GM20000 (cell line): ENCODE data around the gene CNOT8.

ENCODE experiments used
- DNase-seq: peaks from one replicate; pipeline ENCODE4 v3.0.0; 2012; ENCODE audit warnings: low spot score
- TF ChIP-seq, protein P1 (sequence below): IDR thresholded peaks from 2 replicates; pipeline ENCODE4 v1.5.1; 2012; ENCODE audit warnings: mild to moderate bottlenecking, control low read depth; ENCODE audit errors: extremely low read depth, missing control alignments

CNOT8 gene

DNA sequence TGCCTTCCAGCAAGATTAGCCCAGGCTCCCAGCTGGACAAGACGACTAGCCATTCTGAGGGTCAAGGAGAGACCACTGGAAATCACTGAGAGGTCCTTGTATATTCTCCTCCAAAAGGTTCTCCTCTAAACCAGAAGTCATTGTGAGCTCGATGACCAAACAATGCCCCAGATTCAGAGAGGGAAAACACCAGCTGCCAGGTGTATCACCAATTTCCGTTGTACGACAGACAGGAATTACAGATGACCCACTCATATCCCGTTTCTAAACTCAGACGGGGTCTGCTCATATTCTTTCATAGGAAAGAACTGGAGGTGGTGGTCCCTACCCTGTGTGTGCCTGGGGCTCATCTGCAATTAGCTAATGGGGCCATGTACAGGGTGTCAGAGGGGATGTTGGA is 22.2 kb upstream of the CNOT8 start:
- TF ChIP-seq, protein P1, sequence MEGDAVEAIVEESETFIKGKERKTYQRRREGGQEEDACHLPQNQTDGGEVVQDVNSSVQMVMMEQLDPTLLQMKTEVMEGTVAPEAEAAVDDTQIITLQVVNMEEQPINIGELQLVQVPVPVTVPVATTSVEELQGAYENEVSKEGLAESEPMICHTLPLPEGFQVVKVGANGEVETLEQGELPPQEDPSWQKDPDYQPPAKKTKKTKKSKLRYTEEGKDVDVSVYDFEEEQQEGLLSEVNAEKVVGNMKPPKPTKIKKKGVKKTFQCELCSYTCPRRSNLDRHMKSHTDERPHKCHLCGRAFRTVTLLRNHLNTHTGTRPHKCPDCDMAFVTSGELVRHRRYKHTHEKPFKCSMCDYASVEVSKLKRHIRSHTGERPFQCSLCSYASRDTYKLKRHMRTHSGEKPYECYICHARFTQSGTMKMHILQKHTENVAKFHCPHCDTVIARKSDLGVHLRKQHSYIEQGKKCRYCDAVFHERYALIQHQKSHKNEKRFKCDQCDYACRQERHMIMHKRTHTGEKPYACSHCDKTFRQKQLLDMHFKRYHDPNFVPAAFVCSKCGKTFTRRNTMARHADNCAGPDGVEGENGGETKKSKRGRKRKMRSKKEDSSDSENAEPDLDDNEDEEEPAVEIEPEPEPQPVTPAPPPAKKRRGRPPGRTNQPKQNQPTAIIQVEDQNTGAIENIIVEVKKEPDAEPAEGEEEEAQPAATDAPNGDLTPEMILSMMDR: no peak
- no peak for DNase-seq

DNA sequence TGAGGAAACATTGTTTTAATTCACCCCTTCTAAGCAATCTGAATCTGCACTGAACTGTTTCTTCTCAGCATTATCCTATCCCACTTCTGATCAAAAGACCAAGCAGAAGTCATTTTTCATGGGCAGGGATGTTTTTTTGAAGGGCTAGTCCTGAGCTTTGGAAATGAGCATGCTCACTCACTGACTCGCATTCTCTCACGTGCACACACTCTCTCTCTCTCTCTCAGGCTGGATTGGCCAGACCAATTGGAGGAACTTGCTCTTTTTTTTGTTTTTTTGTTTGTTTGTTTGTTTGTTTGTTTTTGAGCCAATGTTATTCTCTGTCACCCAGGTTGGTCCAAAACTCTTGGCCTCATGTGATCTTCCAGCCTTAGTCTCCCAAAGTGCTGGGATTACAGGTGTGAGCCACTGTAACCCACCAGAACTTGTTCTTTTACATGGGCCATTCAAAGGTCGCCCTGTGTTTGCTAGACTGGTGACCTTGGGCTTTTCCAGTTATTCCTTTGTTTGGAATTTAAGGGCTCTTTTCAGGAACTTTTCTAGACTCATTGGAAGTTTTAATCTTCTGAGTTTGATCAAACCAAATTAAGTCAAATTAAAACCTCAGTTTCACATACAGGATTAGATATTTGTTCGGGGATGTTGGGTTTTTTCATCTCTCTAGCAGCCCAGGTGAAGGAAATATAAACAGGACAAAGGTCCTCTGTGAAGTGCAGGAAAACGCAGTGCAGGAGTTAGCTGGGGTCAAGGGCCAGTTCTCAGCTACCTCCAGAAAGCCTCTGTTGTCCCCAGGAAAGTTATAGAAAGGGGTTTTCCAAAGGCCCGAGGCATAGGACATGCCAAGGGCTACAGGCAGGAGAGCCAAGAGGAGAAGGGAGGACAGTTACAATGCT is 21.2 kb upstream of the CNOT8 start:
- TF ChIP-seq, protein P1: no peak
- DNase-seq: no peak

DNA sequence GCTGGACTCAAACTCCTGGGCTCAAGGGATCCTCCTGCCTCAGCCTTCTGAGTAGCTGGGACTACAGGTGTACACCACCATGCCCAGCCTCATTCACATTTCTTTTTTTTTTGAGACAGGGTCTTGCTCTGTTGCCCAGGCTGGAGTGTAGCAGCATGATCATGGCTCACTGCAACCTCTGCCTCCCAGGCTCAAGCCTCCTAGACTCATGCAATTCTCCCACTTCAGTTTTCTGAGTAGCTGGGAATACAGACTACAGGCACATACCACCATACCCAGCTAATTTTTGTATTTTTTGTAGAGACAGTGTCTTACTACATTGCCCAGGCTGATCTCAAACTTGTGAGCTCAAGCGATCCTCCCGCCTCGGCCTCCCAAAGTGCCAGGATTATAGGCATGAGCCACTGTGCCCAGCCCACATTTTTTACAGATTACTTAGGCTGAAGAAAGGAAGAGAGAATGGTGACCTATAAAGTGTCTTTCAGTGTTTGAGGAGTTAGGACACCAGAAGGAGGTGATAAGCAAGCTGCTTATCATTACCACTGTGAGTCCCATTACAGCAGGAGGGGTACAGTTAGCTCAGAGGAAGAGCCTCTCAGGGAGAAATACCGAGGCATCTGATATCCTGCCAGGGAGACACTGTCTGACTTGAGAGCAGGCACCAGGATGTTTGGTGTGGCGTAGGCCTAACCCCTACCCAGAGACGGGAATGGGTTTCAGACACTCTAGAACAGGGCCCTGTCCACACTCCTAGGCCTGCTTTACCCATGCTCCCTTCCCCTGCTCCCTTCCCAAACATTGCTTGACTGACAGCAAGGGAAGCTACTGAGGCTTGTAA is 17.8 kb upstream of the CNOT8 start:
- no peak for DNase-seq
- TF ChIP-seq, protein P1: no peak

DNA sequence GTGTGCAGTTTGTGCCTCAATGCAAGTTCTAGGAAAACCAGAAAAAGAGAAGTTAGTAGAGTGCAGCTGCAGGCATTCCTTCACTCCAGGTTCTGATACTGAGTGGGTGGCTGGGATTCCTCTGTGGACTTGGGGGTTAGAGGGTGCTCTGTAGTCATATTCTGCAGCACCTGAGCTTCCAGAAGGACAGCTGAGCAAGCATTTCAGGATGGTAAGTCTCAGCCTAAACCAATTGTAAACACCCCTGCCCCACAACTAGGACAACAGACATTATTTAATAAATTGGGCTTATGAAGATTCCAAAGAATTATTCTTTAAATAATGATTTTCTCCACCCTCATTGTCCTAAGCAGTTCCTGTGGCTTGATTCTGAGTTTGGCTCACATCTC is 17.2 kb upstream of the CNOT8 start:
- no peak for DNase-seq
- TF ChIP-seq, protein P1: no peak

DNA sequence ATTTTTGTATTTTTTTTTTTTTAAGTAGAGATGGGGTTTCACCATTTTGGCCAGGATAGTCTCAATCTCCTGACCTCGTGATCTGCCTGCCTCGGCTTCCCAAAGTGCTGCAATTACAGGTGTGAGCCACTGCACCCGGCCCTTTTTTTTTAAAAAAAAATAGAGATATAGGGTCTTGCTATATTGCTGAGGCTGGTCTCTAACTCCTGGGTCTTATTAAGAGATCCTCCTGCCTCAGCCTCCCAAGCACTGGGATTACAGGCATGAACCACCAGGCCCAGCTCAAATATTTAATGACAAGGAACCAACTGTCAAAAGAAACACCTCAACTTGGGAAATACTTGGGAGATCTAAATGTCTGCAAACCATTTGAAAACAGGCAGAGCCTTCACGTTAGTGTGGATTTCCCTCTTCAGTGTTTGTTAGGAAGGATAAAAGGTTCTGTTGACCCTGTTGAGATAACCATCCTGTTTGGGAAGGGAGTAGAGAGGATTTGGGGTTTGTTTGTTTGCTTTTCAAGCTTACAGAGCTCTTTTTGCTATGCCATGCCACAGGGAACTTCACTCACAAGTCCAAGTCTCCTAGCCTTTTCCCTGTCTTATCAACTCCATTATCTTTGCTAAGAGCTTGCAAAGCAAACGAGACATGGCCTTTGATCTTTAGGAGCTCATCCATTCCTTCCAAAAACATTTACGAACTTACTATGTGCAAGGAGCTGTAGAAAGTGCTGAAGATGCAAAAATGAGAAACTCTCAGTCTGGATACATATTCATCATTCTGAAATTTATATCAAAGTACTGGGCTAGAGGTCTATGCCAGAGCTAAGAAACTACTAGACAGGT is 15.5 kb upstream of the CNOT8 start:
- TF ChIP-seq, protein P1: no peak

DNA sequence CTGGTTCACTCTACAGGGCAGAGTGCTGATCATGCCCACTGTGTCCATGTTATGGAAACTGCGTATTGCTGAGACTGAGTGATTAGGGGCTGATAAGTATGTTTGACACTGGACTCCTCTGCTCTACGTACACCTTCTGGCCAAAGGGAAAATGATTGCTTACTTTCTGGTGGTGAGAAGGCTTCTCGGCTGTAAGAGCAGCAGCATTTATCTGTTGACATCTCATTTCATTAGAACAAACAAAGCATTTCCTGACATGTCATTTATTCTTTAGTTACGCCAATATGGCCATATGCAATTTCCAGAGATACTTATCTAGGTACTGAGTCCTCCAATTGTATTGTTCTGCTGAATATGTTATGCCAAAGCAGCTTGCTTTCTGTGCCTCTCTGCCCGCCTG is 13.6 kb upstream of the CNOT8 start:
- TF ChIP-seq, protein P1: no peak
- DNase-seq: no peak

More for the DNA sequence above, 15.5 kb upstream of the CNOT8 start:
- no peak for DNase-seq
